Thoracic aorta (tissue), 2 donors: ENCODE results near the gene CEP72. TPM values are rescaled to one million over a fixed set of nuclear protein-coding genes. Genes with fewer than 3 reads are reported as not detected.

Source experiments
- ATAC-seq: fragments of 150-250 bp; one replicate; pipeline ENCODE4 v1.8.0; 2017; ENCODE audit warnings: low read depth; ENCODE audit not compliant: insufficient number of reproducible peaks, low FRiP score
- DNase-seq: peaks from one replicate; pipeline ENCODE4 v3.0.0-alpha.2; 2020; ENCODE audit warnings: low spot score
- H3K27ac ChIP-seq, 2 donors: fragments of 200-600 bp; sonication (generic); 1 replicate in 1 of 2; 2 replicates in 1 of 2; pipeline ENCODE4 v1.5.1; 2016; ENCODE audit warnings: mild to moderate bottlenecking in 2 of 2, moderate library complexity in 2 of 2
- H3K27me3 ChIP-seq: fragments of 200-600 bp; sonication (generic); replicated peaks from 2 replicates; pipeline ENCODE4 v1.6.0; 2016; ENCODE audit warnings: mild to moderate bottlenecking; ENCODE audit not compliant: insufficient read depth
- H3K36me3 ChIP-seq: fragments of 200-600 bp; sonication (generic); one replicate; pipeline ENCODE4 v1.5.1; 2016
- H3K4me1 ChIP-seq, 2 donors: fragments of 200-600 bp; sonication (generic); 1 replicate in 1 of 2; 2 replicates in 1 of 2; pipeline versions ENCODE4 v1.5.1 to v1.6.0; 2016; ENCODE audit warnings: low read depth in 2 of 2, mild to moderate bottlenecking in 1 of 2; ENCODE audit not compliant: control insufficient read depth in 1 of 2
- H3K4me3 ChIP-seq: fragments of 200-600 bp; sonication (generic); 2 replicates; pipeline ENCODE4 v1.5.1; 2016; ENCODE audit warnings: mild to moderate bottlenecking
- H3K9me3 ChIP-seq: fragments of 200-600 bp; sonication (generic); 2 replicates; pipeline ENCODE4 v1.5.1; 2016
- total RNA-seq, 2 donors: library from RNA; depleted of rRNA; stranded (reverse); fragments of >200 nt; gene quantifications; one replicate each; pipeline versions ENCODE4 v1.1.0 to v1.2.3, GENCODE V29; 2016
- TF ChIP-seq, protein P1 (sequence below): fragments of 200-600 bp; sonication (generic); IDR thresholded peaks from one replicate; pipeline ENCODE4 v1.5.1; 2019; ENCODE audit warnings: antibody characterized with exemption

Gene CEP72
- total RNA-seq, 2 donors from 2014 or later = 0.68 to 2.0 TPM

- H3K27ac ChIP-seq = no peak overlapping the region
- no peaks in the 10 kb centered on the region for H3K36me3 ChIP-seq
- TF ChIP-seq, protein P1, sequence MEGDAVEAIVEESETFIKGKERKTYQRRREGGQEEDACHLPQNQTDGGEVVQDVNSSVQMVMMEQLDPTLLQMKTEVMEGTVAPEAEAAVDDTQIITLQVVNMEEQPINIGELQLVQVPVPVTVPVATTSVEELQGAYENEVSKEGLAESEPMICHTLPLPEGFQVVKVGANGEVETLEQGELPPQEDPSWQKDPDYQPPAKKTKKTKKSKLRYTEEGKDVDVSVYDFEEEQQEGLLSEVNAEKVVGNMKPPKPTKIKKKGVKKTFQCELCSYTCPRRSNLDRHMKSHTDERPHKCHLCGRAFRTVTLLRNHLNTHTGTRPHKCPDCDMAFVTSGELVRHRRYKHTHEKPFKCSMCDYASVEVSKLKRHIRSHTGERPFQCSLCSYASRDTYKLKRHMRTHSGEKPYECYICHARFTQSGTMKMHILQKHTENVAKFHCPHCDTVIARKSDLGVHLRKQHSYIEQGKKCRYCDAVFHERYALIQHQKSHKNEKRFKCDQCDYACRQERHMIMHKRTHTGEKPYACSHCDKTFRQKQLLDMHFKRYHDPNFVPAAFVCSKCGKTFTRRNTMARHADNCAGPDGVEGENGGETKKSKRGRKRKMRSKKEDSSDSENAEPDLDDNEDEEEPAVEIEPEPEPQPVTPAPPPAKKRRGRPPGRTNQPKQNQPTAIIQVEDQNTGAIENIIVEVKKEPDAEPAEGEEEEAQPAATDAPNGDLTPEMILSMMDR = no peak
- H3K27me3 ChIP-seq = no peaks in the 10 kb centered on the region
- H3K4me1 ChIP-seq = peaks cover 0 to 4% of the 10 kb centered on the region in 2 donors
- no peak for DNase-seq
- H3K9me3 ChIP-seq = no peaks in the 10 kb centered on the region
- ATAC-seq = no peak
- H3K4me3 ChIP-seq = no peak overlapping the region
These were observed 20.4 kb upstream of the CEP72 start for GRCh38 chr5:591746-592145.

DNA sequence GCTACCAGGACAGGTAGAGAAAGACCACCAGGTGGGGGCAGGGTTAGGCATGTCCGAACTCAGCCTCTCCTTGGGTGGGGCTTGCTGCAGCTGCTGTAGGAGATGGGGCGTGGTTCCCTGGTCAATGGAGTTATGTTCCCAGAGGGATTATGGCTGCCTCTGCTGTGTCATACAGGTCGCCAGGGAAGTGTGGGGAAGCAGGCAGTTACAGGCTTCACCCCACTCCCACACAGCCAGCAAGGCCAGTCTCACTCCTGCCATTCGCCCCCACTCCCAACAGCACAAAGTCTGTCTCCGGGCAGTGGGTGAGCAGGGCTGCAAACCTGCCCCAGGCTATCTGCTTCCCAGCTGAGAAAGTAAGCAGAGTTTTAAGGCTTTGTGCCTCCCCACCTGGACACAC lies 20.0 kb upstream of the CEP72 start:
- Histone ChIP-seq H3K36me3 (no peaks in the 10 kb centered on the region), H3K9me3 (no peaks in the 10 kb centered on the region), H3K27ac (no peak overlapping the region), H3K27me3 (no peaks in the 10 kb centered on the region), H3K4me3 (no peak overlapping the region), H3K4me1 (peaks cover 0 to 4% of the 10 kb centered on the region in 2 donors)
- DNase-seq = no peak
- TF ChIP-seq, protein P1 = no peak
- no peak for ATAC-seq

DNA sequence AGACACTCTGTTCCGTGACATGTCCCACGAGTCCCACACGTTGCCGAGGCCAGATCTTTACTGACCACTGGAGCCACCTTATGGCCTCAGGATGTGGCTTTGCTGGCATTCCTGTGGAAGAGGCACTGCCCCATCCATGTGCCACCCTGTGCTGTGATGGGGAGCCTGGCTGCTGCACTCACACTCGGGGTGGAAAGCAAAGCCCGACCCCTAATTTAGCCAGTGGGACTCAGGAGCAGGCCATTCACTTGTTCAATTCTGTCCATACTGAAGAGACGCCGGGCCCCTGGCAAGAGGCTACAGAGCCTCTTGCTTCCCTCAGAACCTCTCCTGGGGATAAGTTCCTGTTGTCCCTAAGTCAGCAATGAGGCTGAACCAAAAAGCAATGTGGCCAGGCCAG lies 18.6 kb upstream of the CEP72 start:
- no peaks in the 10 kb centered on the region for H3K36me3 ChIP-seq
- H3K9me3 ChIP-seq = no peaks in the 10 kb centered on the region
- H3K27me3 ChIP-seq = no peaks in the 10 kb centered on the region
- H3K27ac ChIP-seq = no peak overlapping the region
- TF ChIP-seq, protein P1 = no peak
- ATAC-seq (no peak), DNase-seq (no peak)
- H3K4me1 ChIP-seq = peaks cover 0 to 4% of the 10 kb centered on the region in 2 donors
- no peak overlapping the region for H3K4me3 ChIP-seq

DNA sequence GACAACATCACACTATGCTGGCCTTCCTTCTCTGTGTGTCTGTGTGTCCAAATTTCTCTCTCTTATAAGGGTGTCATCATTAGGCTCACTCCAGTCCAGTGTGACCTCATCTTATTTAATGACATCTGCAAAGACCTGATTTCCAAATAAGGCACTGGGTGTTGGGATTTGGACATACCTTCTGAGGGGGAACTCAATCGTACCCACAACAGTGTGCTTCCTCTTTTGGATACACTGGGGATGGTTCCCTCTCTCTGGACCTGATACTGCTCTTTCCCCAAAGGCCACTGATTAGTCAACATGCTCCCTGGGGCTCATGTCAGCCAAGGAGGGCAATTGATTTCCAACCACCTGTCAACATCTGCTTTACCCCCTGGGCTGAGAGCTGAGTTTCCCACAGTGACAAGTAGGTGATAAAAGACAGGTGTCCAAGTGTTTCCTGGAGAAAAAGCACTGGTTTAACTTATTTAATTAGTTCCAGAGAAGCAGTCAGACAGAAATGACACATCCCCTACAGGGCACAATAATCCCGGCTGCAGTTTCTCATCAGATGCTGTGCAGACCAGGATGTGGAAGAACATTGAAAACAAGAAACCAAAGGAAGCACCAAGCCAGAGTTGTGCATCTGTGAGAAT lies 17.8 kb upstream of the CEP72 start:
- Histone ChIP-seq H3K4me3 (no peak overlapping the region), H3K27me3 (no peaks in the 10 kb centered on the region), H3K36me3 (no peaks in the 10 kb centered on the region), H3K9me3 (no peaks in the 10 kb centered on the region), H3K27ac (no peak overlapping the region), H3K4me1 (peaks cover 0 to 4% of the 10 kb centered on the region in 2 donors)
- no peak for ATAC-seq
- TF ChIP-seq, protein P1 = no peak
- no peak for DNase-seq

- DNase-seq = no peak
- TF ChIP-seq, protein P1 = no peak
- Histone ChIP-seq H3K4me1 (peaks cover 0 to 4% of the 10 kb centered on the region in 2 donors), H3K36me3 (no peaks in the 10 kb centered on the region), H3K27me3 (no peaks in the 10 kb centered on the region), H3K4me3 (no peak overlapping the region), H3K27ac (no peak overlapping the region), H3K9me3 (no peaks in the 10 kb centered on the region)
- no peak for ATAC-seq
These were observed 16.8 kb upstream of the CEP72 start for GRCh38 chr5:595285-595875.
